ENCODE results near the gene NANOS3. TPM values are rescaled to one million over a fixed set of nuclear protein-coding genes. Genes with fewer than 3 reads are reported as not detected.

Gene NANOS3
- total RNA-seq, 1 donor from 2014 or later: 6.7 TPM

DNA sequence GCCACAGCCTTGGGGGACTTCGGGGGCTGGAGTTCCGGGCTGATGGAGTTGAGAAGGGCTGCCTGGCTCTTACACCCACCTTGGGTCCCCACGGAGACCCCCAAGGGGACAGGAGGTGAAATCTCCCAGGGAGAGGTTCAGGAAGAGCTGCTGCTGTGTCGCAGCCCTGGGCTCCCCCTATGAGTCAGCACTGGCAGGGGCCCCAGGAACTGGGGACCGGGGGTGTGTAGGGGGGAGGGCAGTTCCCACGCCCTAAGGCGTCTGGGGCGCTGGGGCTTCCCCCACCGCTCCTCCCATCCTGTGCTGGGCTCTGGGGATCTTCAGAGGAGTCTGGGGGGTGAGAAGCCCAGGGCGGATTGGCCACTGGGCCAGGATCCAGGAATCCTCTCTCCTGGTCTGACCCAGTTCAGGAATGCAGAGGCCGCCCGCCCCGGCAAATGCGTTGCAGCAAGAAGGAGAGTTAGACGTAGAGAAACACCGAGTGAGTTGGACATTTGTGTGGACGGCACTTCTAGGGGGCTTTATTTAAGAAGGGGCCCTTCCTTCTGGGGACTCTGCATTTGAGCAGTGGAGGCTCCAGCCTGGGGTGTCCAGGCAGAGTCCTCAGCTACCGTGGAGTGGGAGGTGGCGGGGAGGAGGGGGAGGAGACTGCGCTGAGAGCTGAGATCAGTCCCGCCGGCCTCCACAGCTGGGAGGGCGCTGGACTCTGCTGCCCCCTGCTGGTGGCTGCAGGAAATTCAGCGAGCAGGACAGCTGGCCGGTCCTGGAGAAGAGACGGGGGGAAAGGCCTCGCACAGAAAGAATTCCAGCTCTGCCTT is 15.0 kb upstream of the NANOS3 start:
- Mint-ChIP-seq H3K27ac (ENCODE audit: unreplicated experiment) (peak overlapping the region; percentile 98), H3K27me3 (ENCODE audit: low read depth) (no peaks in the 10 kb centered on the region), H3K4me3 (ENCODE audit: unreplicated experiment) (peak overlapping the region; percentile 72), H3K4me1 (ENCODE audit: low read depth) (peaks cover 53% of the 10 kb centered on the region), H3K36me3 (ENCODE audit: low read depth) (no peaks in the 10 kb centered on the region), H3K9me3 (ENCODE audit: low read depth) (no peaks in the 10 kb centered on the region)
- DNase-seq (ENCODE audit: low spot score): no peak
- TF ChIP-seq, protein P1, sequence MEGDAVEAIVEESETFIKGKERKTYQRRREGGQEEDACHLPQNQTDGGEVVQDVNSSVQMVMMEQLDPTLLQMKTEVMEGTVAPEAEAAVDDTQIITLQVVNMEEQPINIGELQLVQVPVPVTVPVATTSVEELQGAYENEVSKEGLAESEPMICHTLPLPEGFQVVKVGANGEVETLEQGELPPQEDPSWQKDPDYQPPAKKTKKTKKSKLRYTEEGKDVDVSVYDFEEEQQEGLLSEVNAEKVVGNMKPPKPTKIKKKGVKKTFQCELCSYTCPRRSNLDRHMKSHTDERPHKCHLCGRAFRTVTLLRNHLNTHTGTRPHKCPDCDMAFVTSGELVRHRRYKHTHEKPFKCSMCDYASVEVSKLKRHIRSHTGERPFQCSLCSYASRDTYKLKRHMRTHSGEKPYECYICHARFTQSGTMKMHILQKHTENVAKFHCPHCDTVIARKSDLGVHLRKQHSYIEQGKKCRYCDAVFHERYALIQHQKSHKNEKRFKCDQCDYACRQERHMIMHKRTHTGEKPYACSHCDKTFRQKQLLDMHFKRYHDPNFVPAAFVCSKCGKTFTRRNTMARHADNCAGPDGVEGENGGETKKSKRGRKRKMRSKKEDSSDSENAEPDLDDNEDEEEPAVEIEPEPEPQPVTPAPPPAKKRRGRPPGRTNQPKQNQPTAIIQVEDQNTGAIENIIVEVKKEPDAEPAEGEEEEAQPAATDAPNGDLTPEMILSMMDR (IDR thresholded peaks at IDR 0.05): peak; percentile 99

DNA sequence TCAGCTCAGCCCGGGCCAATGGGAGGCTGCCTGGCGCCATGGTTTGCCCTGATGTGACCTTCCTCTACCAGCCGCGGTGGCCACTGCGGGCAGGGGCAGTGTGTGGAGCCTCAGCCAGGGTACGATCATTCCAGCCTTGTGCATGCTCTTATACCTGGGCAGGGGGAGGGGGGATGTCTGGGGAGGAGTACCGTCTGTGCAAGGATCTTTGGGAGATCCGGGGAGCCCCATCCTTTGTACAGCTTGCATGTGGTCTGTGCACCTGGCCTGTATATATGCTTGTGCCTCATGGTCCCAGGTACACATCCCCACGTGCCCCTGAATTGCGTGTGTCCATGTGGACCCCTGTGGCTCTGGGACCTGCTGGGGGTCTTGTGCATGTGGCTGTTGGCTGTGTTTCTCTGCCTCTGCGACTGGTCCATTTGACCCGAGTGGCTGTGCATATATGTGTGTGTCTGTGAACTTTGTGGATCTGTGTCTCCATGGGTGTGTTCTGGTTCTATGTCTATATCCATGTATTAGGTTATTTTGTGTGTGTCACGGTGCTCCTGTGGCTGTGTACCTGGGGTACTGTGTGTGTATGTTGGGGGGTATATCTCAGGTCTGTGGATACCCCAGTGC is 12.8 kb upstream of the NANOS3 start:
- peak overlapping the region; percentile 63 for H3K4me3 Mint-ChIP-seq (ENCODE audit: unreplicated experiment)
- peak overlapping the region; percentile 83 for H3K27ac Mint-ChIP-seq (ENCODE audit: unreplicated experiment)
- DNase-seq (ENCODE audit: low spot score): no peak
- H3K4me1 Mint-ChIP-seq (ENCODE audit: low read depth): peaks cover 53% of the 10 kb centered on the region
- no peaks in the 10 kb centered on the region for H3K27me3 Mint-ChIP-seq (ENCODE audit: low read depth)
- no peaks in the 10 kb centered on the region for H3K9me3 Mint-ChIP-seq (ENCODE audit: low read depth)
- TF ChIP-seq, protein P1 (IDR thresholded peaks at IDR 0.05): no peak
- H3K36me3 Mint-ChIP-seq (ENCODE audit: low read depth): no peaks in the 10 kb centered on the region

GRCh38 chr19:13864667-13865570 is 12.0 kb upstream of the NANOS3 start:
- DNase-seq (ENCODE audit: low spot score): no peak
- H3K27ac Mint-ChIP-seq (ENCODE audit: unreplicated experiment): peak overlapping the region; percentile 83
- H3K4me1 Mint-ChIP-seq (ENCODE audit: low read depth): peaks cover 46% of the 10 kb centered on the region
- H3K9me3 Mint-ChIP-seq (ENCODE audit: low read depth): no peaks in the 10 kb centered on the region
- peak overlapping the region; percentile 63 for H3K4me3 Mint-ChIP-seq (ENCODE audit: unreplicated experiment)
- H3K36me3 Mint-ChIP-seq (ENCODE audit: low read depth): no peaks in the 10 kb centered on the region
- H3K27me3 Mint-ChIP-seq (ENCODE audit: low read depth): no peaks in the 10 kb centered on the region
- TF ChIP-seq, protein P1 (IDR thresholded peaks at IDR 0.05): no peak

DNA sequence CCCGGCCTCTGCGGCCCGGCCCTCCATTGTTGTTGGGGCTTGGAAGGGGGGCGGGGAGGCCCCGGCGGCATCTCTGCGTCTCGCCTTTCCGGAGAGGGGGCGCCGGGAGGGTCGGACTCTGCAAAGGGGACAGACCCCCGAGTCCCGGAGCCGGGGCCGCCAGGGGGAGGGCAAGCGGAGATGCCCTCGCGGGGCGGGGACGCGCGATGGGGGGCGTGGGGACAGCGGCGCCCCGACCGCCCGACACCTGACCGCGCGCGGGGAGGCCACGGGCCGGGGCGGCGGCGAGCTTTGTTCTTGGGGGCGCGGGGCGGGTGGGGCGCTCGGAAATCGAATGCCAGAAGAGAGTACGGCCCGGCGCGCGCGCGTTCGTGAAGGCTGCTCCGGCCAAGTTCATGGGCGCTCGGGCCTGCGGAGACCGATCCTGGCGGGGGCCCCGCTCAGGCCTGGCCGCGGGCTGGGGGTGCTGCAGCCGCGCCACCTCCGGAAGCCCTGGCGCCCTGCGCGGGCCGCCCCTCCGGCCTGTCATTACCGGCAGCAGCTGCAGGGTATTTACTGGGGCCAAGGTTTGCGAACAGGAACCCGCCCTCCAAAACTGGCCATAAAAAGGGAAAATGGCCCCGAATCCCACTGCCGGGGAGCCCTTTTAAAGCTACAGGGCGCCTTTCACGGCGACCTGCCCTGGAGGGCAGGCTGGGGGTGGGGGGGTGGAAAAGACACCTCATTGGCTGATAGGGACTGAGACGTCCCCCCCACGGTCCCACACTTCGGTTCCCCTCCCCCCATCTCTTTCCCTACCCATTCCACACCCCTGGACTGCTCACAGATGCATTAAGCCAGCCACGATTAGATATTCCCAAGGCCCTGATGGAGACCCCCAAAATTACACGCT is 11.1 kb upstream of the NANOS3 start:
- H3K27me3 Mint-ChIP-seq (ENCODE audit: low read depth): no peaks in the 10 kb centered on the region

More for the DNA sequence above, 11.1 kb upstream of the NANOS3 start:
- H3K27ac Mint-ChIP-seq (ENCODE audit: unreplicated experiment): peak overlapping the region; percentile 80
- TF ChIP-seq, protein P1 (IDR thresholded peaks at IDR 0.05): no peak
- no peaks in the 10 kb centered on the region for H3K9me3 Mint-ChIP-seq (ENCODE audit: low read depth)
- peaks cover 43% of the 10 kb centered on the region for H3K4me1 Mint-ChIP-seq (ENCODE audit: low read depth)
- H3K36me3 Mint-ChIP-seq (ENCODE audit: low read depth): no peaks in the 10 kb centered on the region
- H3K4me3 Mint-ChIP-seq (ENCODE audit: unreplicated experiment): peak overlapping the region; percentile 73
- no peak for DNase-seq (ENCODE audit: low spot score)
